Fibroblast of skin of right quadriceps (primary cell): ENCODE measurements around the gene DUSP15.
A peak's percentile ranks its signal among the peaks of the same experiment; 100 is the strongest.
"Not testable (repeated sequence)": the region's sequence is repeated elsewhere in the genome, so short reads cannot be mapped to it uniquely, and the experiment has no call there.

Experiments used
- DNase-seq: peaks from one replicate; pipeline ENCODE4 v3.0.0-alpha.2; 2013

Gene DUSP15, protein sequence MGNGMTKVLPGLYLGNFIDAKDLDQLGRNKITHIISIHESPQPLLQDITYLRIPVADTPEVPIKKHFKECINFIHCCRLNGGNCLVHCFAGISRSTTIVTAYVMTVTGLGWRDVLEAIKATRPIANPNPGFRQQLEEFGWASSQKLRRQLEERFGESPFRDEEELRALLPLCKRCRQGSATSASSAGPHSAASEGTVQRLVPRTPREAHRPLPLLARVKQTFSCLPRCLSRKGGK

DNA sequence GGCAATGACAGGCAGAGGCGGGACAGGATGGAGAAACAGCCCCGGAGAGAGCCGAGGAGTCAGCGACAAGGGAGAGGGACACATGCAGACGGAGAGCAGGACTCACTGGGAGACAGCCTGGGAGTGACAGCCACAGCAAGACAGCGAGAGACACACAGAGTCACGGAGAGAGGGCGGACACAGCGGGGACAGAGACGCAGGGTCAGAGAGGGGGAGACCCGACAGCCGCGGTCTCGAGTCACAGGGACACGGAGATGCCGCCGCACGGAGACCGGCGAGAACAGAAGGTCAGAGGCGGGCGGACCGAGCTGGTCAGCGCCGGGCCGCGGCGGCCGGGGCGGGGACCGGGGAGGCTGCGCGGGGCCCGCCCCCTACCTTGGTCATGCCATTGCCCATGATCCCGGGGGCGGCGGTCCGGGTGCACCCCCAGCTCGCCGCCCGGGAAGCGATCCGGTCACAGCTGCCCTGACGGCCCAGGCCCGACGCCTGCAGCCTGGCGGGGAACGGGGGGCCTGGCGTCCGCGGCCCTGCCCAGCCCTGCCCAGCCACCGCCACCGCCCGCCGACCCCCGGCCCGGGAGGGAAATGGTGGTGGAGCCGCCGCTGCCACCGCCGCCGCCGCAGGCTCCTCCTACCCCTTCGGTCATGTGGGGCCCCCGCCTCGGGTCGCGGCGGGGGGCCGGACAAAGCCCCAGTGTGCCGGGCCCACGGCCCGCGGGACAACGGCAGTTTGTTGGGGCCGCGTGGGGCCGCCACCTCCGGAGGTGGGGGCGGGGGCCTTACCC lies at the start of gene DUSP15, which contains the start of gene TTLL9:
Gene DUSP15 (minus strand): TSS at position 586 of the 784 bp plus-strand sequence. CDS start 190 bp downstream, at position 396.
Gene TTLL9 (plus strand): TSS at position 693 of the 784 bp plus-strand sequence. CDS start 493 bp downstream, outside the sequence.
- DNase-seq = no peak

DNA sequence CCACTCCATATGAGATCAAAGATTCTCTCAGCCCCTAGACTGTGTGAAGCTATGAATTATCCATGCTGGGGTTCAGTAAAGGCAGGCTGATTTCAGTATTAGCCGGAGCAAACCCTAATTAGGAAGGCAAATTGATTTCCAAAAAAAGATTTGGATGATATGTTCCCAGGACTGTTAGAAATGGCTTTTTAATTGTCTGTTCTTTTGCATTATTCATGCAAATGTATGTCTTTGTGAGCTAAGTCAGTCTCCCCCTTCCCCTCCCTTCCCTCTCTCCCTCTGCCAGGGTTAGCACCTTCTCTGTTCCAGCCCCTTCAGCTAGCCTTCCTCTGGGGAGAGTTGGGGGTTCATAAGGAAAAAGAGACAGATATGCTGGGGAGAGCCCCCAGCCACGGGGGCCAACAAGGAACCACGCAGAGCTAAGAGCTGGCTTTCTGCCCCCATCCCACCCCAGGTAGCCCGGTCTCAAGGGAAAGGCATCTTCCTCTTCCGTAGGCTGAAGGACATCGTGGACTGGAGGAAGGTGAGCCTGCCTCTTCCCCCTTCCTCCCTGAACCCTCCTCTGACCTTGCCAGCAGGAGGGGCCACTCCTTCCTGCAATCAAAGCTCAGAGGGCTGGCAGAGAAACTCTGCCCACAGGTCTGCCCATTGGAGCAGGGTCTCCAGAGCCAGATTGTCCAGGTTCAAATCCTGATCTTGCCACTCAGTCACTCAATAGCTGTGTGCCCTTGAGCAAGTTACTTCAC lies 49.3 kb upstream of the DUSP15 start:
- DNase-seq = no peak

DNA sequence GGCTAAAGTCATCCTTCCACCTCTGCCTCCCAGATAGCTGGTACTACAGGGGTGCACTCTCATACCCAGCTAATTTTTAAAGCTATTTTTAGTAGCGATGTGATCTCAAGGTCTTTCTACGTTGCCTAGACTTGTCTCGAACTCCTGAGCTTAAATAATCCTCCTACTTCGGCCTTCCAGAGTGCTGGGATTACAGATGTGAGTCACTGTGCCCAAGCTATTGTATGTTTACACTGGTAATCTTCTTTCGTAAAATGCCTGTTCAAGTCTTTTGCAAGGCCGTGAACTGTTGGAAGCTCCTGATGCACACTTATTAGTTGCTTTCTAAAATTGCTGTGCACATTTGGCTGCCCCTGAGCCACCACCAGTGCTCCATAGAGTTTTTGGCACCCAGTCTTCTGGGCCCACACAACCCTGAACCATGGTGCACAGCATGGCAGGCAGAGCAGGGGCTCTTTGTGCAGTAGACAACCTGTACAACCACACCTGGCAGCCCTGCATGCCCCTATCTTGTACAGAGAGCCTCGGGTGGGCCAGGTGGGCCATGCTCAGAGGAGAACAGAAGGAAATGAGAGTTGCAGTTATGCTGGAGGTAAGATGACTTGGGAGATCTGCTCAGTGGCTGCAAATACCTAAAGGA lies 48.3 kb upstream of the DUSP15 start:
- DNase-seq = no peak

DNA sequence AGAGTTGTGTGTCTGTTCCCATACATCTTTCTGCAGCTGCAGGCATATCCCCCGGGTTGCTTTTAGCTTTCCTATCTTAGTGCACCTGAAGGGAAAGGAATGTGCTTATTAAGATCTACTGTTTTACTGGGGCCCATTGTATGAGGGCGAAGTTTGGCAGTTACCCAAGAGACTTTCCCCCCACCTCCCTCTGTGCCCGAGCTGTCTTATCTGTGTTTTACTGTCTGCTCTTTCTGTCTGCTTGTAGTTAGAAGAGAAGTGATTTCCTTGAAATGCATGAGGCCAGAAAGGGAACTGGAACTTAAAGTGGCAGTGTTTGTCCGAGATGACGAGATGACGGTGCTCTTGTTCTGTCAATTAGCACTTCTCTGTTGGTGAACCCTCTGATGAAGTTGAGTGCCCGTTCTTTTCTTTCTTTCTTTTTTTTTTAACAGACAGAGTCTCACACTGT lies 47.7 kb upstream of the DUSP15 start:
- DNase-seq = not testable (repeated sequence)

DNA sequence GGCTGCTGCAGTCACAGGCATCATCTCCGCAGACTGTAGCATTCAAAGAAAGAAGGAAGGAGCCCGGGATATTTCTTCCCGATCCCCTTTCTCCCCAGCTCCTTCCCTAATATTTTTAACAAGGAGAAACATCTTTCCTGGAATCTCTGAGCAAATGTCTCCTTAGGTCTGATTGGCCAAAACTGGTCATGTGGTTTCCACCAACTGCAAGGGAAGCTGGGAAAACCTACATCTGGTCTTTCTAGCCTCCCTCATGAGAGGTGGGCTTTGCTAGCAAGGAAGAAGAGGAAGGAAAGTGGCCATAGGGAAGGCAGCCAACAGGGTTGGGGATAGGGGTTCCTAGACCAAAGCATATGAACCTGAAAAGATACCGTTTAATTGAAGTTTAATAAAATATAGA lies 46.4 kb upstream of the DUSP15 start:
- DNase-seq = no peak

DNA sequence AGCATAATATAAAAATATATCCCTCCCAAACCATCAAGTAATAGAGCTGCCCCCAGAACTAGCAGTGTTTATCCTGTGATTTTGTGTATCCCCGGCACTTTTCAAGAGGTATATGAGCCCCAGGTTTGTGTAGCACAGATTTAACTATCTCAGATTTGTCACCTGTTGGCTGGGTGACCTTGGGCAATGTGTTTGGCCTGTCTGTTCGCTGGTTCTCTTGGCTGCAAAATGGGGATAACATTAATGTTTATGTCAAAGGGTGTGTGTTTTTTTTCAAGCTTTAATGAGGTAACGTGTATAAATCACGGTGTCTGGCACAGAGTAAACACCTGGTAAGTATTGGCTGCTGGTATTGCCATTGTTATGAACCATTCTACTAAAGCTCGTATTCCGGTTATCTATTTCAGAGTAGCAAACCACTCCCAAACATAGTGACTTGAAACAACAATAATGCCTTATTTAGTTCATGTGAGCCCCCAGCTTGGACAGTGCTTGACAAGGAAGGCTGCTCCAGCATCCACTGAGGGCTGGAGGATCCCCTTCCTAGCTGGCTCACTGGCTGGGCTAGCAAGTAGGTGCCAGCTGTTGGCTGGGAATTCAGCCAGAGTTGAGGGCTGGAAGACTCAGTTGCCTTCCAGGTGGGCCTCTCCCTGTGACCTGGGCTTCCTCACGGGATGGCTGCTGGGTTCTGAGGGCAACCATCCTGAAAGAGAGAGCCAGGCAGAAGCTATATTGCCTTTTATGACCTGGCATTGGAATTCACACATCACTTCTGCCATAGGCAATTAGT lies 45.4 kb upstream of the DUSP15 start:
- DNase-seq = no peak

DNA sequence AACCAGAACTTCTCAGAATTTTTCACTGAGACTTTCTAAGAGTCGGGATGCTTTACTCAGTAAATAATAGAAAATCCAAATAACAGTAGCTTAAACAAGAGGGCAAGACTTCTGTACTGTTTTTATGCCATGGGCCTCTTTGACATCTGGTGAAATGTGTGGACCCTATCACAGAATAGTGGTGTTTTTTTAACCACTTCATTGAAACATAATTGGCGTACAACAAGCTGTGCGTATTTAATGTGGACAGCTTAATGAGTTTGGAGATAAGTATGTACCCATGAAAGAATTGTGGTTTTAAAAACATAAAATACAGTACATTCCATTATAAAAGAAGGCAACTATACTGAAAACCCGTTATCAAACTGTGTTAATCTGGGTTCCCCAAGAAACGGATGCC lies 43.8 kb upstream of the DUSP15 start:
- DNase-seq = no peak

DNA sequence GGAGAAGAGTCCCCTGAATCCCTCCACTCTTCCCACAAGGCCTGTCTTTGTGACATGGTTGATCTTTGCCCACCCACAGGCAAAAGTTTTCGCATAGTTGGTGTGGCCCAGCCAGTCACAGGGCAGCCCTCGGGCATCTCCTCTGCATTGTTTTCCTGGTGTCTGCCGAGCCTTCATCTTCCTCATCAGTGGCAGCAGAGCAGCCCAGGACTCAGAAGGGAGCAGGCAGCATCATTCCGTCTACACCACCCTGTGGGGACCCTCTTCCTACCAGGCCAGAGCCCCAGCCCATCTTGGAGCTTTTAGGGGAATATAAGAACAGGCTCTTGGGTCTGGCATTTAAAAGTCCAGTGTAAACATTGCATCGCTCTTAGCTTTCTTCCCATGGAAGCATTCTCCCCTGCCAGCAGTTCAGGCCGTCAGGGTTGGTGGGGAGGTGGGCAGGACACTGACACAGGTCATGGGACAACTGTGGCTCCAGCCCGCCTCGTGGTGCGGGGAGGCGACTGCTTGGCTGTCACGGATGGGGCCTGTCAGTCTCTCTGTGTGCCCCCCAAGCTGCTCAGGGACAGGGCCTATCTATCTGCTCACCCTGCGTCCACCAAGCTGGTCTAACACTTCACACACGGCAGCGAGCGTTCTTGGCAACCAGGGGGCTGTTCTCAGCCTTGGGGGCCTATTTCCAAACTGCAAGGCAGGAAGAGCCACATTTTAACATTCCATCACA lies 43.3 kb upstream of the DUSP15 start:
- no peak for DNase-seq

DNA sequence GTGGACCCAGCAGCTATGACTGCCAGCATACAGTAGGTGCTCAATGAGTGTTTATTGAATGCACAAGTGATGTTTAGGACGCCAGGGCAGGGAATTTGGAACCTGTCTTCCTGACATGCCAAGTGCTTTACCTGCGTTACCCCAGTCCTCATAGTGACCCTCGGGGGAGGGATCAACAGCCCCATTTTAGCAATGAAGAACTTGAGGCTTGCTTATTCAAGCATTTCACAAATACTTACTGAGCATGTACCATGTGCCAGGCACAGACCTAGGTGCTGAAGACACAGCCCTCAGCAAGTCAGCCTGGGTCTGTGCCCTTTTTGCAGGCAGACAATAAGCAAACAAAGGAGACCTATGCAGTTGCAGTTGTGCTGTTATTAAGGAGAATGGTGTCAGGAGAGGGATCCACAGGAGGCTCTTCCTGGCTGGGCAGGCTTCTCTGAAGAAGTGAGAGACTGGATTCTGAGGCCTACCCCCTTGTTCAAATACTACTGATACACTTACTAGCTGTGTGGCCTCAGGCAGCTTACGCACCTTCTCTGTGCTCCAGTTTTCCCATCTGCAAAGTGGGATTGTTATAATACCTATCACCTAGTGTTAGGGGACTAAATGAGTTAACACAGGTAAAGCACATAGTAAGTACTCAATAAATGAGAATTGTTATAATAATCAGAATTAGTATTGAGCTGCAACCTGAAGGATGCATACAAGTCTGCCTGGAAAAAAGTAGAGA lies 39.9 kb upstream of the DUSP15 start:
- DNase-seq = no peak

DNA sequence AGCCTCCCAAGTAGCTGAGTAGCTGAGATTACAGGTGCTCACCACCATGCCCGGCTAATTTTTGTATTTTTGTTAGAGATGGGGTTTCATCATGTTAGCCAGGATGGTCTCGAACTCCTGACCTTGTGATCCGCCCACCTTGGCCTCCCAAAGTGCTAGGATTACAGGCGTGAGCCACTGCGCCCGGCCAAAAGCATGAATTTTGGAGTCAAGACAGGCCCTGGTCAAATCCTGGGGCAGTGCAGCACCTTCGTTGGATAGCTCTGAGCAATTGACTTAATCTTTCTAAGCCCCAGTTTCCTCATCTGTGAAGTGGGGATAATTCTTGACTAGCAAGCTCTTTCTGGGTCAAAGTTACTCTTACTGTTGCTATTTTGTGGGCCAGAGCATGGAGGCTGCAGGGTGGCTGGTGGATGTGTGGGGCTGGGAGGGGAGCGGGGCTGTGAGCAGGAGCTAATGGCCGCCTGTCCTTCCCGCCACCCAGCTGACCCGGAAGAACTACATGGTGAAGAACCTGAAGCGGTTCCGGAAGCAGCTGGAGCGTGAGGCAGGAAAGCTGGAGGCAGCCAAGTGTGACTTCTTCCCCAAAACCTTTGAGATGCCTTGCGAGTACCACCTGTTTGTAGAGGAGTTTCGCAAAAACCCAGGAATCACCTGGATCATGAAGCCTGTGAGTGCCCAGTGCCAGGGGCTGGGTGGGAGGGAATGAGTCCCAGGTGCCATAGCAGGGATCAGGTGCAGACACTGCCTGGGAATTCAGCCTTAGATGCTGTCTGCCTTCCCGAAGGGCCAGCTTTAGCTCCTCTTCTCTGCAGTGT lies 39.1 kb upstream of the DUSP15 start:
- DNase-seq = no peak

DNA sequence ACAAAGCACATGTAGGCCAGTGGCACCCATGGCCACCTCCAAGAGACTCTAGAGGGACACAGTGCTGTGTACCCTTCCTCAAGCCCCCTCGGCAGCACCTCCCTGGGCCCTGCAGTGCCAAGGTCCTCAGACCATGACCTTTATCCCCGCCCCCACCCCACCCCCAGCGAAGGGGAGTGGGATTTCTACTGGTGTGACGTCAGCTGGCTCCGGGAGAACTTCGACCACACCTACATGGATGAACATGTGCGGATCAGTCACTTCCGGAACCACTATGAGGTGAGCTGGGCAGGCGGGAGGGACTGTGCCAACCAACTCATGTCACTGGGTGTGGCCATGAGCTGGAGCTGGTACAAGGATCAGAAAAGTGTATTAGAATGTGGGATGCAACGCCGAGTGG lies 38.1 kb upstream of the DUSP15 start:
- no peak for DNase-seq

DNA sequence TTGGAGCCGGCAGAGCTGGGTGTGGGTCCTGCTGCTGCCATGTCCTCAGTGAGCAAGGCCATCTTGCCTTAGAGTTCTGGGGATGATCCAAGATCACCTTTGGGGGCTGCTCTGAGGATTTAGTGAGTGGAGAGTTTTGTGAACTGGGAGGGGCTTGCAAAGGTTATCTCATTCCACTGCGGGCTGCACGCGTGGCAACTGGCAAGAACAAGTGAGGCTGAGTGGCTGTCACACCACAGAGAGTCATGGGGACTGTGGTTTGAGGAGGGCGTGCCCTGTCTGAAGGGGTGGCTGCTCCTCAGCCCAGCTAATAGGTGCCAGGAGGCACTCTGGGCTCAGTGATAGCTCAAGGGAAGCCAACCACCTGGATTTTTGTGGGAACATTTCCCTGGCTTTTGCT lies 37.7 kb upstream of the DUSP15 start:
- DNase-seq = no peak

DNA sequence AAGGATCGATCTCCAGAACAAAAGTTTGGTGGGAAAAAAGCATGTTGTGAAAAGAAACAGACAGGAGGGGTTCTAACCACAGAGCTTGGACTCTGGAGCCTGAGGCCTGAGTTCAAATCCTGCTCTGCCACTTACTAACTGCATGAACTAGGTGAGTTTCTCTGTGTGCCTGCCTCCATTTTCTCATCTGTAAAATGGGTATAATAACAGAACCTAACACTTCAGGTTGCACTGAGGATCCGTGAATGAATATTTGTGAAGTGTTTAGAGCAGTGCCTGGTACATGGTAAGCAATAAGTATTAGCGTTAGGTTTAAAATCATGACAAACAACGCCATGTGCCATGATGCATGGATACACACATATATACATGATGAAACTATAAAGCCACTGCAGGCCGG lies 36.7 kb upstream of the DUSP15 start:
- DNase-seq = no peak

DNA sequence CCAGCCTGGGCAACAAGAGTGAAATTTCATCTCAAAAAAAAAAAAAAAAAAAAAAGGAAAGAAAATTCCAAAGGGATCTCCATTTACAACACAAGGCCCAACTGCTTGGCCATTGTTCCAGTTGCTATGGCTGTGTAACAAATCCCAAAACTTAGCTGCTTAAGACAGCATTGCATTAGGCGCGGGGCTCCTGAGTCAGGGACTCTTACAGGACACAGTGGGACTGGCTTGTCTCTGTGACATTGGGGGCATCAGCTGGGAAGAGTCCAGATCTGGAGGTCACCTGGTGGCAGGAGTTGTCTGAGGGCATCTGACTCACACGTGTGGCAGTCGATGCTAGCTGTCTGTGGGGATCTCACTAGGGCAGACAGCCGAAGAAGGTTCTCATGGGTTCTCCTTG lies 35.7 kb upstream of the DUSP15 start:
- DNase-seq = no peak

DNA sequence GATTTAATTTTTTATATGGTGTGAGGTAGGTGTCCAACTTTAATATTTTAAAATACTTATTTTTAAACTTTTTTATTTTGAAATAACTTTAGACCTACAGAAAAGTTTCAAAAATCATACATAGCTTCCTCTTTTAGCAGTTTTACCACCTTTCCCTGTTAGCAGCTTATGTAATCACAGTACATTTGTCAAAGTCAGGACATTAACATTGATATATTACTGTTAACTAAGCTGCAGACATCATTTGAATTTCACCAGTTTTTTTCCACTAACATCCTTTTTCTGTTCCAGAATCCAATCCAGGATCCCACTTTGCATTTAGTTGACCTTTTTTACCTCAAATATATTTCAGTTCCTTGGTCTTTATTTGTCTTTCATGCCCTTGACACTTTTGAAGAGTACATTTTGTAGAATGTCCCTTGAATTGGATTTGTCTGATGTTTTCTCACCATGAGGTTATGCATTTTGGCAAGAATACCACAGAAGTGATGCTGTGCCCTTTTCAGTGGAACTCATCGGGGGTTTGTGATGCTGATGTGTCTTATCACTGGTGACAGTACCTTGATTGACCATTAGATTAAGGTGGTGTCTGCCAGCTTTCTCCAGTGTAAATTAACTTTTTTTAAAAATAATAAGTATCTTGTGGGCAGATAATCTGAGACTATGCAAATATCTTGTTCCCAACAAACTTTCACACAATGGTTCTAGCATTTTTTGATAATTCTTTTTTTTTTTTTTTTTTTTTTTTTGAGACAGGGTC lies 33.5 kb upstream of the DUSP15 start:
- DNase-seq = no peak

DNA sequence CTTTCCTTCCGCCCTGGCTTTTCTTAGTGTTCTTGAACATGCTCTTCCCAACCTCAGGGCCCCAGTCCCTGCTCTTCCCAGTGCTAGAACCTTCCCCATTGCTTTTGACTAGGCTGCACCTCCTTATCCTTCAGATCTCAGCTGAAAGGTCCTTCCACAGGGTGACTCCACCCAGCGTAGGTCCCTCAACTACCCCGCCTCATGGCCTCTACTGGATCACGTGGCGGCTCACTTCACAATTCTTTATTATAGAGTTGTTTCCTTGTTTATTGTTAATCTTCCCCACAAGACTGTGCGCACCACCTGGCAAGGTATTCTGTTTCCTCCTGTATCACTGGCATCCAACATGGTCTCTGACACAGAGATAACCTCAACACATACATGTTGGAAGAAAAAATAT lies 31.3 kb upstream of the DUSP15 start:
- DNase-seq = no peak

DNA sequence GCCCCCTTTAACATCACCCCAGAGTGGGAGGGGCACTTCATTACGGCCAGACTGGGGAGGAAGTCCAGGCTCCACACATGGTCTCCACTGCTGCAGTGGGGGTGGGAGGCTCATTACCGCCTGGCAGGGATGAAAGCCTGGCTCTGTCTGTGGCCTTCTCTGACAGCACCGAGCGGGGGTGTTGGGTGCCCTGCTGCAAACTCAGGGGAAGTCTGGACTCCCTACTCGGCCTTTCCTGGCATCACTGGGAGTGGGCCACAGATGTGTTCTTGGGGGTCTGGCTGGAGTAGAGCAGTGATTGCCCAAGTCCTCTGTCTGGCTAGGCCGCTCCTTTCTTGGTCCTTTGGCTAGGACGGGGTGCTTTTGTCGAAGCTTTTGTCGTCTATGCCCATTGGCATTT lies 27.2 kb upstream of the DUSP15 start:
- no peak for DNase-seq

DNA sequence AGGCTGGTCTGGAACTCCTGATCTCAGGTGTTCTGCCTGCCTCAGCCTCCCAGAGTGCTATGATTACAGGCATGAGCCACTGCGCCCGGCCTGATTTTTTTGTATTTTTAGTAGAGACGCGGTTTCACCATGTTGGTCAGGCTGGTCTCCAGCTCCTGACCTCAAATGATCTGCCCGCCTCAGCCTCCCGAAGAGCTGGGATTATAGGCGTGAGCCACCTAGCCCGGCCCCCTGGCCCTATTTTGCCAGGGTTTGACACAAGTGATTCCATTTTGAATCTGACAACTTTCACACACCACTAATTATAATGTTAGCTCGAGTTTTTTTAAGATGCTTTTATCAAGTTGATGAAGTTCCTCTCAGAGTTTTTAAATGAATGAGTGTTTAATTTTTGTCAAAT lies 25.7 kb upstream of the DUSP15 start:
- no peak for DNase-seq

DNA sequence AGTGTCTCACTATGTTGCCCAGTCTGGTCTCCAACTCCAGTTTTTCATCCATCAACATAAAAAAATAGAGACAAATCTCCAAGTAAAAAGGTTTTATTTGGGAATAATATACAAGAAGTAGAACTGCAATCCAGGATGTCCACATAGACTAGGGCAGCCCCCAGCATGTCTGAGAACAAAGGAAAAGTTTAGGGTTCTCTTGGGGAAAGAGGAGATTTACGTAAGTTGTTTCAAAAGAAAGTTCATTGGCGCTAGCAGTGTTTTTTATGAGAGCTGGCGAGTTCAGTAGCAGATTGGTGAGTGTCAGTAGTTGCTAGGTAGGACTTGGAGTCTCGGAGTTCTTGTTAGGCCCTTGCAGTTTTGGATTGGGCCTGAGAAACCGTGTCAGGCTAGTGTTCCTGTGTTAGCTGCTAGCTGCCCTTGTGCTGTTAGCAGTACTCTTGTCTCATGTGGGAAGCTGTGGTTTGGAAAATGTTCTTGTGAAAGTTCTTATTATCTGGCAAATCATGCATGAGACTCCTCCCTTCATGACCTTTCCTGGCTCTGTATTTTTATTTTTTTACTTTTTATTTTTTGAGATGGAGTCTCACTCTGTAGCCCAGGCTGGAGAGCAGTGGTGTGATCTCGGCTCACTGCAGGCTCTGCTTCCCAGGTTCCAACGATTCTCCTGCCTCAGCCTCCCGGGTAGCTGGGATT lies 24.8 kb upstream of the DUSP15 start:
- DNase-seq = peak; percentile 9
